Amniotic stem cell (primary cell): ENCODE measurements around the gene PALM3.
A peak's percentile ranks its signal among the peaks of the same experiment; 100 is the strongest.

Experiments used
- DNase-seq: peaks from one replicate; lab custom pipeline; 2025; lab: John Stamatoyannopoulos, UW

Gene PALM3, protein sequence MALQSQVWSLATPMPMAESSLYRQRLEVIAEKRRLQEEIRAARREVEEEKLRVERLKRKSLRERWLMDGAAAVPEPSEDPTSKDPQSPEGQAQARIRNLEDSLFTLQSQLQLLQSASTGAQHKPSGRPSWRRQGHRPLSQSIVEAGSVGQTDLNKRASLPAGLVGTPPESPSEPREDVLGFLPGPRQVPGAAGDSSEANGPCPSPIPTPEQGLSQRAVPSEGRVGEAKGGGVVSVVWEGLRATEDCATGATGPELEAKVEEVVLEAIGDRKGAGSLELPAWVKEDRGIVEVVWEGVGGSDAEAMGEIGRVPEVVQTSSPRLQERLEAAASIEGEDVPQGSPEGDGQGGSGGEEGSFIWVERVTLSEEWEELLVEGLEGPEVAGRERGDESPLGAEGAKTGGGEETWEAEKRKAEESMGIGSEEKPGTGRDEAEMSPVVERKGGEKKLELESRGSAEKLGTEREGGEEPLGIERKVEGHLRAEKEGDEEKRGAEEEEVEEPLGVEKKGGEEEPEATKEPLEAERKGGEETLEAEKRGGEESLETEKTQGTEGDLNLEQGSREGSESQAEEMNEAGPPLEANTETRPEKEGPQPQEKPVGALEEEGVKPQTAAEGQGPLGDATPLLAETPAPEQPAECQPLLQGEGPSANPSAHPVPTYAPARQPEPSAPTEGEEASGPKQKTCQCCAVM

DNA sequence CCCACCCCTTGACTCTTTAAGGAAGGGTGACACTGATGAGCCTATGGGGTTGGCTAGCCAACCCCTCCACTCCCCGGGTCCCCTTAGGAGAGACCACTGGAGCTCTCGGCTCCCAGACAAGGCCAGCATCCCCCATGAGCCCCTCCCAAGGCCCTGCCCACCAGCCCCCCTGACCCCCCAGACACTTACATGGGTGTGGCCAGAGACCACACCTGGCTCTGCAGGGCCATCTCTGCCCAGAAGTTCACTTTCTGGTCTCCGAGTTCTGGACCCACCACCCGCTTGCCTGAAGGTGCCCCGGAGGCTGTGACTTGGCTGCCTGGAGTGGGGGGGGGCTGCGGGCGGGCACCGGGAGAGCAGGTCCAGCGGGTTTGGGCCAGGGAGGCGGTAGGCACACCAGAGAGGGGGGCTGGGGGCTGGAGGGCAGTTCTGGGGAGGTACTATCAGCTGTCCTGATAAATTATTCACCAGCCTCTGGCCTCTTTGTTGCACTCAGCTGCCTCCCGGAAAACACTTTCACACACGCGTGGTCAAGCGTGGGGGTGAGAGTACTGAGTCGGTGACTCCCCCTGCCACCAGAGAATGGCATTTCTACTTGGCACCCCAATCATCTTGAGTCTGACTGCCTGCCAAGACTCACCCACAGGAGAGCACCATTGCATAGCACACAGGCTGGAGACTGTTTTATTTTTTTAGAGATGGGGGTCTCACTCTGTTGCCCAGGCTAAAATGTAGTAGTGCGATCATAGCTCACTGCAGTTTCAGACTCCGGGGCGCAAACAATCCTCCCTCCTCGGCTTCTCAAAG is at the start of gene PALM3:
Gene PALM3 (minus strand): TSS at position 326 of the 807 bp plus-strand sequence. CDS start 96 bp downstream, at position 230.
- DNase-seq: no peak

DNA sequence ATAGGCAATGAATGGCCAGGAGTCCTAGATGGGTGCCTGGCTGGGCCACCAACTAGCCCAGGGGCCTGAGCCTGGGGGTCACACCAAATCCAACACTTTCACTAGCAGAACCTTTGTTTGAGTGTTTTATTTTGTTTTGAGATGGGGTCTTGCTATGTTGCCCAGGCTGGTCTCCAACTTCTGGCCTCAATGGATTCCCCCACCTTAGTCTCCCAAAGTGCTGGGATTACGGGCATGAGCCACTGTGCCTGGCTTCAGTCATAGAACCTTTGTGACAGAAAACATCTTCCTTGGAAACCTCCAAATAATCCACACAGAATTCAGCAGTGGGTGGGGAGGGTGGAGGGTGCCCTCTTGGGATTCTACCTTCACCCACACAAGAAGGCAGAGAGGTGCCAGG is 49.6 kb upstream of the PALM3 start:
- no peak for DNase-seq

DNA sequence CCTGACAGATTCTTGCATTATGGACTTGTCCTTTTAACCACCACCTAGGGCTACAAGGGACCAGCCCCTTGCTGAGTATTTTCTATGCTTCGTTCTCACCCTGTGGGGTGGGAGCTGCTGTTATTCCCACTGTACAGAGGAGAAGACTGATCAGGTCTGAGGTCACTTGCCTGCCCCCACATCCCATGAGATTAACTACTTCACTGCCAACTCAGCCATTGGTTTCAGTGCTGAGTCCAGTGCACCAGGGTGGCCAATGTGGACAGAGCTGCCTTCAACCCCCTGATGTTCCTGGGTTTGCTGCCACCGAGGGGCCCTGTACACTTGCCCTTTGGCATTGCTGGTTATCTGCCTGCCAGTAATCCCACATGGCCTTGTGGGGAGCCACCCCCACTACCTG is 48.8 kb upstream of the PALM3 start:
- no peak for DNase-seq

DNA sequence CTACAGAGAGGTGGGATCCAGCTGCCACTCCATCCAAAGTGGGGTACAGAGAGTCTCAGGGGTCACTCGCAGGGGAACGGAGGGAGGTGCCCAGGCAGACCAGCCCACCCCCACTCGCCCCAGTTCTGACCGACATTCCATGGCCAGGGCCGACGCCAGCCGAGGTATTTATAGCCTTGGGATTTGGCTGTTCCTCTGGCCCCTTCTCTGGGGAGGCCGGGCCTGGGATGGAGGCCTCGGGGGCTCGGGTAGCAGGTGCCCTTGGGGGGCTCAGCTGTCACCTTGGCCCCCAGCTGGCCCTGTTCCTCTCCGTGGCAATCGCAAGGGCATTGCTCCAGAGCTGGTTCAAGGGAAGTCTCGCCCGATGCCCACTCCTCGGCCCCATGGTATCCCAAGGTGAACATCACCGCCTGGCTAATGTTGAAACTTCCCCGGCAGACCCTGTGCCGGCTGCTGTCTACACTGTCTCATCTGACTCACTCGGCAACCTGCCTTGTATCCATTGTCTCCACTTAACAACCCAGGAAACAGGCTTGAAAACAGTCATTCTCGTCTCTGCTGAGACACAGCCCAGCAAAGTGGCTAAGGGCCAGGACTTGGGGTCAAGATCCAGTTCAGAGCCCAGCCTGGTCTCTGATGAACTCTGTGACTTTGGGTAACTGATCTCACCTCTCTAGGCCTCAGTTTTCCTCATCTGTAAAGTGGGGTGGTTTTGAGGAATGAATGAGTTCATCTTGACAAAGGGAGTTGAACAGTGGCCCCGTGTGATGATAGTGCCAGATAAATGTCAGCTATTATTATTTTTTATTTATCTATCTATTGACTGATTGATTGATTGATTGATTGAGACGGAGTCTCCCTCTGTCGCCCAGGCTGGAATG is 45.9 kb upstream of the PALM3 start:
- DNase-seq: no peak

DNA sequence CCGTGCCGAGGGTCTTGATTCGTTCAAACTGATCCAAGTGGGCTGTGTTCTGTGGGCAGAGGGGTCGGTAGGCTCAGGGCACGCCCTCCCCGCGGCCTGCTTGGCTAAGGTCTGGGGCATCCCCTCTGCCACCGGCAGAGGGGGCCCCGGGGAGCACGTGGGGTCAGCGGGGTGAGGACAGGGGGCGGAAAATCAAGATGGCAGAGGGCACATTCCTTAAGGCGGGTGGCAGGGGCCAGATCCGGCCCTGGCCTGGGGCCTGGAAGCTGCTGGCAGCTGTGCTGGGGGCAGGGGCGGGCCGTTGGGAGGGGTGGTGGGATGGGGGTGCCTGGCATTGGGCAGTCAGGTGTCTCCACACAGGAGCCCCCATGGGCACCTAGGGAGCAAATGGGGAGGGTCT is 45.0 kb upstream of the PALM3 start:
- DNase-seq: no peak

DNA sequence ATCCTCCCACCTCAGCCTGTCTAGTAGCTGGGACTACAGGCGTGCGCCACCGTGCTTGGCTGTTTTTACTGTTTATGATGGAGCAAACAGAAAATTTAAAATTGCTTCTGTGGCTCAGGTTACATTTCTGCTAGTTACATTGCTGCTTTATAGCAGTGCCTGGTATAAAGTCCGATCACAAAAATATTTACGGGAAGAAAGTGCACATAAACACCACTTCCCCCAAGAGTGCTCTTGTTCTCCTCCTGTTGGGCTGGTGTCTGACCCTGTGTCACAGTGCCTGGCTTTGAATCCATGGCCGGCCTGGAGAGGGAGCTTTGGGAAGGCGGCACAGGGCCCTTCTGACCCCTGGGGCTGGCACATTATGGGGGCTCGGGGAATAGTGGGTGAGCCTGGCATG is 43.8 kb upstream of the PALM3 start:
- no peak for DNase-seq

DNA sequence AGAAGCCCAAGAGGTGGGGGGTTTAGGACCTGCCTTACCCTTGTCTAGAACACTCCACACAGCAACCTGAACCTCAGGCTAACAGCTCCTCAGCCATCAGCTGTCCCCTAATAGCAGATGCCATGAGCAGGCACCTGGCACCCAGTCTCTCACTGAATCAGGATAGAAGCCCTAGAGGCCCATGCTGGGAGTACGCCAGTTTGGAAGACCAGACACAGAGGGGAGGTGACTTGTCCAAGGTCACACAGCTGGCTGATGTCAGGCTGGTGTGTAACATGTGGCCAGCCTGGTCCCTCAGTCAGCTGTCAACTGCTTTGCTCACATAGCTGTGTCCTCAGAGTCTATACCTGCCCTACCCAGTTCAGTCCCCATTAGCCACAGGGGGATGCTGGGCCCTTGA is 41.4 kb upstream of the PALM3 start:
- DNase-seq: no peak

DNA sequence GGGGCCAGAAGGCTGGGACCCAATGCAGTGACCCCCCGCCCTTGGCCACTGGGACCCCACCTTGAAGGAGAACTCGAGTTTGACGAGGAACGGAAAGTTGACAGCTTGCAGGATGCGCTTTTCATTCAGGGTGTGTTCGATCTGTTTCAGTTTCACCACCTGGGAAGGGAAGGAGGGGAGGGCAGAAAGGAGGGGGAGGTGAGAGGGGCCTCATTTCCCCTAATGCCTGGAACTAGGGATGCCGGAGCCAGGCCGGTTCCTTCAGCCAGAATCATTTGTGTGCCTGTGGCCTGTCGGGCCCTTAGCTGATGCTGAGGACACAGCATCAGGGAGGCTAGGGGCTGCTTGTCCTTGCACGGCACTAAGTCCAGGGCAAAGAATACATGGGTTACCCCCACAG is 40.9 kb upstream of the PALM3 start:
- DNase-seq: no peak

DNA sequence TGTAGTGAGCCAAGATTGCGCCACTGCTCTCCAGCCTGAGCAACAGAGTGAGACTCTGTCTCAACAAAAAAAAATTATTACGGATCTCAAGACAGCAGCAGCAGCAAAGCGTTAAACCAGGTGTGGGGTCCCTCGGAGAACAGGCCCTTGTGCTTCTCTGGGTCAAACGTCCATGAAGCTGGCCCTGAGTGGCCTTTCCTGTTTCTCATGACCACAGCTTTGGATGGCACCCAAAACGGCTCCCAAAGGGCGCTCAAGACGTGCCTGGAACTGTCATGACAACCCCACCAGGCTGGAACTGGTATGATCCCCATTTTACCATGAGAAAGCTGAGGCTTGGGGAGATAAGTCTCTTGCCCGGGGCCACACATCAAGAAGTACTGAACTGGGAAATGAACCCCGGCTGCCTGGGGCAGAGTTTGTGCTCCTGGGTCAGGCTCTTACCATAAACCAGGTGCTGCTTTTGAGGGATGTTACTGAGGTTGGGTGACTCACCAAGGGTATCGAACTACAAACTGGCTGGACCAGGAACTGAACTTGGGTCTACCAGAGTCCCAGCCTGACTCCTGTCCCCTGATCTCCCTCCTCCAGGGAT is 40.3 kb upstream of the PALM3 start:
- DNase-seq: no peak

DNA sequence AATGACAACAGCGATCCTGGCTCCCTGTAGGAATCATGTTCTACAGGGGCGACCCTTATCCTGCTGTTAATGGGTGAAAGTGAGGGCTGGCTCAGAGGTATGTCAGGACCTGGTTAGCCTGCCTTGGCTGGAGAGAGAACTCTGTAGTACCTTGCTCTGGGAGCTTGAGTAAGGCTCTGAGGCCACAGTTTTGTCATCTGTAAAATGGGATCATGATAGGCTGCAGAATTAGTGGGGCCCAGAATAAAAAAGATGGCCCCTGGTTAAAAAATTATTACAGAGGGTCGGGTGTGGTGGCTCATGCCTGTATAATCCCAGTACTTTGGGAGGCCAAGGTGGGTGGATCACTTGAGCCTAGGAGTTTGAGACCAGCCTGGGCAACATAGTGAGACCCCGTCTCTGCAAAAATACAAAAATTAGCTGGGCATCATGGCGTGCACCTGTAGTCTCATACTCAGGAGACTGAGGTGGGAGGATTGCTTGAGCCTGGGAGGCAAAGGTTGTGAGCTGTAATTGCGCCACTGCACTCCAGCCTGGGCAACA is 39.2 kb upstream of the PALM3 start:
- no peak for DNase-seq

DNA sequence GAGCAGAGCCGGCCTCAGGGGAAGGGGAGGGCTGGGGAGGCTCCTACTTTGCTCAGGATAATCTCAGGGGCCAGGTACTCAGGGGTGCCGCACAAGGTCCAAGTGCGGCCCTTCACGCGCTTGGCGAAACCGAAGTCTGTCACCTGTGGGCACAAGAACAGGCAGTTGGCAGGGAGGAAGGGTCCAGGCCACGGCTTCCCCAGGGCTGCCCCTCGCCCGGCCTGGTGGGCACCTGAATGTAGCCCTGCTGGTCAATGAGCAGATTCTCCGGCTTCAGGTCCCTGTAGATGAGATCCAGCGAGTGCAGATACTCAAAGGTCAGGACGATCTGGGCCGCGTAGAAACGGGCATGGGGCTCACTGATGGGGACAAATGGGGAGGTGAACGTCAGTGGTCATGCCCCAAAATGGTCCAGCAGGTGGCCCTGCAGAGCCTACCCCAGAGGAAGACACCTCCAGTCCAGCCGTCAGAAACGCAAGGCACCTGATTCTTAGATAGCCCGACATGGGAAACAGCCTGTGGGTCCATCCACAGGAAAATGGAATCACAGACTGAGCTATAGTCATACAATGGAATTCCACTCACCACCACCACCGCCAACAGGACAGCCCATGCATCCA is 35.8 kb upstream of the PALM3 start:
- DNase-seq: no peak

DNA sequence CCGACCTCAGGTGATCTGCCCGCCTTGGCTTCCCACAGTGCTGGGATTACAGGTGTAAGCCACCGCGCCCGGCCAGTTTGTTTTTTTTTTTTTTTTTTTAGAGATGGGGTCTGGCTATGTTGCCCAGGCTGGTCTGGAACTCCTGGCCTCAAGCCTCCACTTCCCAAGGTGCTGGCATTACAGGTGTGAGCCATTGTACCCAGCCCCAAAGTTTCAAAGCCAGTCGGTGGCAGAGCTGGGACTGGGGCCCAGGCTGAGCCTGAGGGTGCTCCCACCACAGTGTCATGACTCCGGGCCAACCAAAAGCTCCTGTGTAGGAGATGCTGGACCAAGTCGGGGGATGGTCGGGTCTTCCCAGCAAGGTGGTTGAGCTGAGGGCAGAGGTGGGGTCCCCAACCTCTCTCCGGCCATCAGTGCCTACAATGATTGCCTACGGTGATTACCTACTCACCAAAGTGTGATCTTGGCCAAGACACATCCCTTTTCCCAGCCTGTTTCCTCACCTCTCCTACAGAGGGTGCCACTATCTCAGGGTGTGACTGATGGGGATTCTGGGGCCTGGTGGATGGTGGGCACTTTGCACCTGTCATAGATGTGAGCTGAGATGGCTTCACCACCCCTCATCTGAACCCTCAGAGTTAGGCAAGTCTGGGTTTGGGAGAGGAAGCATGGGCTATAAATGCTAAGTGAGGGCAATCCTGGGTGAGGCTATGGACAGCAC is 34.6 kb upstream of the PALM3 start:
- no peak for DNase-seq

DNA sequence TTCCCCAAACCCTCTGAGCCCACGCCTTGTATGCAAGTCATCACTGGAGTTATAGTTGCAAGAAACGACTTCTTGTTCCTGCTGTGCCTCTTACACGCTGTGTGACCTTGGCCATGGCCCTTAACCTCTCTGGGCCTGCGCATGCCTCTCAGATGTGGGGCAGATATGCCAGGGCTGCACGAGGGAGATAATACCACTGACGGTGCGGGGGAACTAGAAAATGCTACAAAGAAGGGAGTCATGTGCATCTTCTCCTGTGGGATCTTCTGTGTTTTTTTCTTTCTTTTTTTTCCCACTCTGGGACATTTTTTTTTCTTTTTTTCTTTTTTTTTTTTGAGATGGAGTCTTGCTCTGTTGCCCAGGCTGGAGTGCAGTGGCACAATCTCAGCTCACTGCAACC is 33.0 kb upstream of the PALM3 start:
- DNase-seq: no peak

DNA sequence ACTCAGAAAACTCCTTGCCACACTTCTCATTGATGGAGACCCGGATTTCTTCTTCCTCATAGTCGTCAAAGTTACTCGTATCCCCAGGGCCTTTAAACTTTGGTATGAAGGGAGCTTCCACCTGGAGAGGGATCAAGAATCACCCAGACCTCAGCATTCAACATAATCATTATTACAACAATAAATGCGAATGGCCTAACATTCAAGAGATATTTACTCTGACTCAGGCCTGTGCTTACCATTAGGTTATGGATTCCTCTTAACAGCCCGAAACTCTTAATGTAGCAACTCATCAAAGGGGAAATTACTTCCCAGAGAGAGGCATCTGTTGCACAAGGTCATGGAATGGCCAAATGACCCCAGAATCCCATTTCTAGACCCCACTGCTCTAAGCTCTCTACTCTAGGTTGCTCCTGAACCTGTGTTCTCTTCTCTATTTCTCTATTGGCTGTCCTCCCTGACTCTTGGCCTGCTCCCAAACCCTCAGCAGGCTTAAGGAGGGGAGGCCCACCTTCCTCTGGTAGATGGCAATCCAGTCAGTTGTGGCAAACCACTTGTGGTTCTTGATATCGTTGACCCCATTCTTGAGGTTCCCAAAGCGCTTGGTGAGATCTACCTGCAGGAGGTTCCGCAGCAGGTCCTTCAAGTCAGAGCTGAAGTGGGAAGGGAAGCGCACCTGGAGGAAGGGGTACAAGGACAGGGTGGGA is 31.4 kb upstream of the PALM3 start:
- no peak for DNase-seq

DNA sequence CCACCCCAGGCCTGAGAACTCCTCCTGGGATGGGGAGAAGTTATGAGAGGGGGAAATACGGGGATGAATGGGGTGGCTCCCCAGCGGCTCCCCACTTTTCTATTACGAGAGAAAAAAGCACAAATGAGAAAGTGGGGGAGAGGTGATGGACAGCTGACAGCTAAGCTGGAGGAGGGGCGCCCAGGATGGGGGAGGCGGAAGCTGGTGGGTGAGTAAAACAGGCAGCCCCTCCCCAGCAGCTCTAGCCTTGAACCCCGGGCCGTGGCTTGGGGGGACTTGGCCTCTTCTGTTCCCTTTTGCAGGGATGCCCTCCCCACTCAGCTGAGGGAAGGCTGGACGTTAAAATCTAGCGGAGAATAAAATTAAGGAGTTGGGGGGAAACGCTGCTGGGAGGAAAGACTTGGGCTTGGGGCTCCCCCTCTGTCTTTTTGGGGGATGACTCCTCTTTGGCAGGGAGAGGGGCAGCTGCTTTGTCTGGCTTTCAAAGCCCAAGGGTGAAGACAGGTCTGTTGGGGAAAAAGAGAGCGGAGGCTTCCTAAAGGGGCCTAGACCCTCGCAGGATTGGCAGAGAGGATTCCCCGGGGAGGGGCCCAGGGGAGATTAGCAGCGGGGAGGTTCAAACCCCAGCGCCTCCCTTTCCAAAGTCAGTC is 30.1 kb upstream of the PALM3 start:
- no peak for DNase-seq

DNA sequence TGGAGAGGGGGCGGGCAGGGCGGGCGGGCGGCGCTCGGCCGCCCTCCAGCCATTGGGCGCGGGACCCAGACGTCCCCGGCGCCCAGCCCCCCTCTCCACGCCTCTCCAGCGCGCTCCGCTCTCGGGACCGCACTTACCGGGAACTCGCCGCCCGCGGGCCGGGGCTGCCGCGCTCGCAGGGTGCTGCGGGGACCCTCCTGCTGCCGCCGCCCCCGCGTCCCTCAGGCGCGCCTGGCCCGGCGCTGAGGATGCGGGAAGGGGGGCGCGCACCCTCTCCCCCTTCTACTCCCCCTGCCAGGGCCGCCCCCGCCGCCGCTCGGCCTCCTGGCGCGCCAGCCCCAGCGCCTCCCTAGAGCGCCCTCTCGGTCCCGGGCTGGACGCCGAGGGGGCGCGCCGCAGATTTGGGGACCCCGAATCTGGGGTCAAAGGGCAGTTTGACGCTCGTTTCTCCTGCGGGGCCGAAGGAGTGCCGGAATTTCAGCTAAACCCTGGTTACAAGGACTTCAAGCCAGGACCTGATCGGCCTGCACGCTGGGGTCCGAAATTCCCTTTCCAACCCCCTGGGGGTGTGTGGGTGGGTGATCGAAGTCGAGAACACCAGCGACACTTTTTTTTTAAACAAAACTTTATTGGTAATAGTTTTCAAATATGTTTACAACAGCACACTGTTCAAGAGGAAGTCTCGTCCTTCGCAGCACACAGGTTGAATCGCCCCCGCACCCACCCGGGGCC is 29.4 kb upstream of the PALM3 start:
- DNase-seq: no peak

DNA sequence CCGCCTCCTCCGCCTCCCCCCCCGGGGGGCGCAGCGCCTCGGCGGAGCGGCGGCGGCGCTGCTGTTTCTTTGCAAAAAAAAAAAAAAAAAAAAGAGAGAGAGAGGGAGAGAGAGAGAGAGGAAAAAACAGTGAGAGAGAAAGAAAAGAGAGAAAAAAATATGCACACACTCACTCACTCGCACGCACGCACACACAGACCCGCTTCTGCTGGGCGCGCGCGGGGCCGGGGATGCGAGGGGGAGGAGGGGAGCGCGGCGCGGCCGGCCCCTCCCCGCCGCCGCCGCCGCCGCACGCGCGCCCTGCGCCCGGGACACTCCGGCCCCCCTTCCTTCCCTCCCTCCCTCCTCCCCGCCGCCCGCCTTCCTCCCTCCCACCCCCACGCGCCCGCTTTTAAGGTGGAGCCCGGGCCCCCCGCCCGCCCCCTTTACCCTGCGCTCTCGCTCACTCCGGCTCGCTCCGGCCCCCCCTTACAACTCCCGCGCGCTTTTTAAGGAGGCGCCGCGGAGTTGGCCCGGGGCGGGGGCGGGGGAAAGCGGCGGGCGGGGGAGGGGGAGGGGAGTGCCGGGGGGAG is 28.7 kb upstream of the PALM3 start, which contains the start of gene SAMD1:
Gene SAMD1 (minus strand): TSS at position 243 of the 572 bp plus-strand sequence.
- peak; percentile 72 for DNase-seq
